Hepatocyte (in vitro differentiated cells): Measurements from ENCODE around the gene ATXN7L1.

Source experiments
- EZH2 ChIP-seq: fragments of 200-600 bp; sonication (generic); IDR thresholded peaks from 2 replicates; pipeline ENCODE4 v1.6.1; 2016; ENCODE audit warnings: antibody characterized with exemption, mild to moderate bottlenecking, borderline replicate concordance
- EZH2phosphoT487 ChIP-seq: fragments of 200-600 bp; sonication (generic); IDR thresholded peaks from one replicate; pipeline ENCODE4 v1.6.1; 2018; ENCODE audit warnings: antibody characterized with exemption, mild to moderate bottlenecking, low read depth, moderate library complexity; ENCODE audit not compliant: unreplicated experiment, severe bottlenecking
- TF ChIP-seq, protein P1 (sequence below): fragments of 200-600 bp; sonication (generic); IDR thresholded peaks from 2 replicates; pipeline ENCODE4 v1.5.1; 2016; ENCODE audit warnings: antibody characterized with exemption, mild to moderate bottlenecking; ENCODE audit not compliant: poor library complexity

DNA sequence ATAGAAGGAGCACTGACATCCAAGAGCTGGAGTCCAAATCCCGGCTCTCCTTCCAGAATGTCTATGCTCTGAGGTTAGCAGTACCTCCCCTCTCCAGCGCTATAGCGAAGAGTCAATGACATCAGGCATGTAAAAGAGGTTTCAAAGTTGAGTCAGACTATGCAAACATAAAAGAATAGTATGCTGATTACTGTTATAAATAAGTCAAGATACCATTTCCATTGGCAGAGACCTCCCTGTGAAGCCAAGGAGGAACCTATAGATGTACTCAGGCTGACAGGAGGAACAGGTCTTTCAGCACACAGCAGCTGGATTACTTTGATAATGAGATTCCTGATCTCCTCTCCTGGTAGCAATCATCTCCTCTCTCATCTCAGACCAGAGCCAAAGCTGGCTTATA is 191.2 kb downstream of the ATXN7L1 start:
- no peak for TF ChIP-seq EZH2phosphoT487
- TF ChIP-seq, protein P1, sequence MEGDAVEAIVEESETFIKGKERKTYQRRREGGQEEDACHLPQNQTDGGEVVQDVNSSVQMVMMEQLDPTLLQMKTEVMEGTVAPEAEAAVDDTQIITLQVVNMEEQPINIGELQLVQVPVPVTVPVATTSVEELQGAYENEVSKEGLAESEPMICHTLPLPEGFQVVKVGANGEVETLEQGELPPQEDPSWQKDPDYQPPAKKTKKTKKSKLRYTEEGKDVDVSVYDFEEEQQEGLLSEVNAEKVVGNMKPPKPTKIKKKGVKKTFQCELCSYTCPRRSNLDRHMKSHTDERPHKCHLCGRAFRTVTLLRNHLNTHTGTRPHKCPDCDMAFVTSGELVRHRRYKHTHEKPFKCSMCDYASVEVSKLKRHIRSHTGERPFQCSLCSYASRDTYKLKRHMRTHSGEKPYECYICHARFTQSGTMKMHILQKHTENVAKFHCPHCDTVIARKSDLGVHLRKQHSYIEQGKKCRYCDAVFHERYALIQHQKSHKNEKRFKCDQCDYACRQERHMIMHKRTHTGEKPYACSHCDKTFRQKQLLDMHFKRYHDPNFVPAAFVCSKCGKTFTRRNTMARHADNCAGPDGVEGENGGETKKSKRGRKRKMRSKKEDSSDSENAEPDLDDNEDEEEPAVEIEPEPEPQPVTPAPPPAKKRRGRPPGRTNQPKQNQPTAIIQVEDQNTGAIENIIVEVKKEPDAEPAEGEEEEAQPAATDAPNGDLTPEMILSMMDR = no peak
- no peak for TF ChIP-seq EZH2
